ENCODE measurements around the gene GTSF1L.

The GTSF1L gene

GRCh38 chr20:43744966-43745730 is 18.3 kb upstream of the GTSF1L start:
- no peak for DNase-seq

GRCh38 chr20:43744151-43744611 is 17.4 kb upstream of the GTSF1L start:
- DNase-seq, result peak; percentile 33

- DNase-seq, result no peak
These were observed 13.8 kb upstream of the GTSF1L start for GRCh38 chr20:43740642-43741041.

GRCh38 chr20:43739148-43739749 is 12.4 kb upstream of the GTSF1L start:
- no peak for DNase-seq

- no peak for DNase-seq
These were observed 11.1 kb upstream of the GTSF1L start for GRCh38 chr20:43737925-43738324.

- DNase-seq, result no peak
These were observed 9.9 kb upstream of the GTSF1L start for GRCh38 chr20:43736588-43737158.

- no peak for DNase-seq
These were observed 5.1 kb upstream of the GTSF1L start for GRCh38 chr20:43731927-43732326.

GRCh38 chr20:43731469-43731868 is 4.7 kb upstream of the GTSF1L start:
- DNase-seq, result no peak

GRCh38 chr20:43728686-43729255 is 2.0 kb upstream of the GTSF1L start:
- DNase-seq, result peak; percentile 32

GRCh38 chr20:43727980-43728590 is 1.3 kb upstream of the GTSF1L start:
- DNase-seq, result peak; percentile 55

GRCh38 chr20:43726333-43726732 is 469 bp downstream of the GTSF1L start:
- no peak for DNase-seq

GRCh38 chr20:43725666-43726065 is 1.1 kb downstream of the GTSF1L start:
- DNase-seq, result no peak

- DNase-seq, result no peak
These were observed 2.4 kb downstream of the GTSF1L start for GRCh38 chr20:43724383-43724782.

GRCh38 chr20:43723735-43724134 is 3.1 kb downstream of the GTSF1L start:
- DNase-seq, result no peak

- DNase-seq, result no peak
These were observed 3.6 kb downstream of the GTSF1L start for GRCh38 chr20:43723186-43723585.

GRCh38 chr20:43722153-43722505 is 4.7 kb downstream of the GTSF1L start:
- peak; percentile 61 for DNase-seq

- peak; percentile 9 for DNase-seq
These were observed 5.2 kb downstream of the GTSF1L start for GRCh38 chr20:43721429-43722152.

- no peak for DNase-seq
These were observed 5.7 kb downstream of the GTSF1L start for GRCh38 chr20:43721097-43721428.

- no peak for DNase-seq
These were observed 6.8 kb downstream of the GTSF1L start for GRCh38 chr20:43720007-43720406.

- no peak for DNase-seq
These were observed 9.2 kb downstream of the GTSF1L start for GRCh38 chr20:43717616-43717995.

- no peak for DNase-seq
These were observed 9.8 kb downstream of the GTSF1L start for GRCh38 chr20:43716757-43717615.

GRCh38 chr20:43716123-43716522 is 10.7 kb downstream of the GTSF1L start:
- no peak for DNase-seq

All from CD4-positive, alpha-beta T cell treated with Interleukin-17A for 4 hours (primary cell).